TTC549 (cell line): Measurements from ENCODE around the gene FRS3.

Experiments used
- FAIRE-seq: peaks from 2 replicates; lab custom pipeline; 2012; peaks lifted over from hg19 to GRCh38; lab: Jason Lieb, UNC

The FRS3 gene

GRCh38 chr6:41741625-41742490, 37.8 kb downstream of the FRS3 start:
- FAIRE-seq, result no peak

DNA sequence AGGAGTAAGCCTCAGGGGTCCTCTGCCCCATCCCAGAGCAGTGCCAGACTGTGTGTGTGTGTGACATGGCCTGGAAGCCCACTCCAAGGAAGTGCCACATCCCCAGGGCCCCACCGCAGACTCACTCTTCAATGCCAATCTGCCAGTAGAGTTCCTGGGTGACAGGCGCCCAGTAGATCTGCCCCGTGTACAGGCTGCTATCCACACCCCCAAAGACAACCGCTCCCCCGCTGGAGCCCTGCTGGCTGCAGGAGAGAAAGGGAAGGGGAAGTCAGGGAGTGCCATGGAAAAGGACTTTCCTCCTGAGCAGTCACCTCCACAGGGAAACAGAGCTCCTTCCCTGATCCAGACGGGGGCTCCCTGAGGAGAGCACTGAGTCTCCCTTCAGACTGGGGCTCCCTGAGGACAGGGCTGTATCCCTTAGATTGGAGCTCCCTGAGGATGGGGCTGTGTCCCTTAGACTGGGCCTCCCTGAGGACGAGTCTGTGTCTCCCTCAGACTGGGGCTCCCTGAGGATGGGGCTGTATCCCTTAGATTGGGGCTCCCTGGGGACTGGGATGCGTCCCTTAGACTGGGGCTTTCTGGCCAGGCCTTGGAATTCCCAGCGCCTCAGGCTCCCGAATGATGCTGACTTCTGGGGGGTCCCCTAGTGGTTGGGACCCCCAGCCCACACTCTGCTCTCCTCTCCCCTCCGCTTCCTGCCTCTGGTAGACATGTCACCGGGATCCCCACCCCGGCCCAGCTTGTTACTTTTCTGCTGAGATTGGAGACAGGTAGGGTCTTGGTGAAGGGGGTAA, 39.1 kb downstream of the FRS3 start:
- FAIRE-seq, result no peak

- no peak for FAIRE-seq
Observed at GRCh38 chr6:41739041-41739440, 40.7 kb downstream of the FRS3 start.

DNA sequence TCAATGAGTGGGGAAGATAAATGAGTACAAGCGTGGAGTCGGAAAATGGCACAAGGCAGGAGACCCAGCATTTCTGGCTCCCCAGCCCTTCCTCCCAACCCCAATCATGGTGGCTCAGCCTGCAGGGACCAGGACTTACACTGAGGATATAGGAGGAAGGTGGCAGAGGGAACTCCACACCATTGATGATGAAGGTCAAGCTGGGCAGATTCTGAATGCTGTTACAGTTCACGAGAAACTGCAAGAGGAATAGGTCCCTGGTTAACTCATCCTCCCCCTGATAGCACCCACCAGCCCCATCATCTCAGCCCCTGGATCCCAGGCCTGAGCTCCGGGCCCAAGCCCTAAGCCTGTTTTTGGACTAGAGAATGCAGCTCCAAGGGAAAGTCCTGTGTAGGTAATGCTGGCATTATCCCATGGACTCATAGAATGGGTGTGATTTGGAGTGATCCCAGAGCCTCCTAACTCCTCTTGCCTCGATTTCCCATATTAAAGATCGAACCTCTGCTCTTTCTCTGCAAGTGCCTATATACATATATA, 42.0 kb downstream of the FRS3 start:
- FAIRE-seq, result no peak

DNA sequence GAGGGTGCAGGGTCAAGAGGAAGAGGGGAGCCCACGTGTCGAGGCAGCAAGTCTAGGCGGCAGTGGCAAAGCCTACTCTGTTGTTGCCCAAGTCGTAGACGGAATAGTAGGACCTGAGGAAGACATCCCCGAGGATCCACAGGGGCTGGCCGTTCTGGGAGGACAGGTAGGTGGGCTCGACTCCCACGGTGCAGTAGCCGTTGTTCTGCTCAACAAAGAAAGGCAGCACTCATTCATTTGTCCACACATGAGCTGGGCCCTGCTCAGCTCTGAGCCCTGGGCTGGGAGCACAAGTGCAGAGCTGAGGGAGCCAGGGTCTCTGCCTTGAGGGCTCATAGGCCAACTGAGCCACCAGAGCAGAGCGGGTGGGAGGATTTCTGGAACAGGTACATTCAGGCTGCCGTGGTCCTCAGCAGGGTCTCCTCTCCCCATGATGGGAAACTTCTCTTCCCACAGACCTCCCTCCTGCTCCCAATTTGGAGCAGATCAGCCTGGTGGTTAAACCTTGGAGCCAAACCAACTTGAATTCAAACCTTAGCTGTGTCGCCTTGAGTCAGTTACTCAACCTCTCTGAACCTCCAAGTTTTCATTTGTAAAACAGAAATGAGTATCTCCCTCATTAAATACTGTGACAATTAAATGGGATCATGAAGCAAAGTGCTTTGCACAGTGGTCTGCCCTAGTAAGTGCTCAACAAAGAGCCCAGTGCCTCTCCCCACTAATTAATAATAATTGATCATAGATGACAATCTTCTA, 42.7 kb downstream of the FRS3 start:
- FAIRE-seq, result no peak

- no peak for FAIRE-seq
Observed at GRCh38 chr6:41736186-41736733, 43.4 kb downstream of the FRS3 start.

DNA sequence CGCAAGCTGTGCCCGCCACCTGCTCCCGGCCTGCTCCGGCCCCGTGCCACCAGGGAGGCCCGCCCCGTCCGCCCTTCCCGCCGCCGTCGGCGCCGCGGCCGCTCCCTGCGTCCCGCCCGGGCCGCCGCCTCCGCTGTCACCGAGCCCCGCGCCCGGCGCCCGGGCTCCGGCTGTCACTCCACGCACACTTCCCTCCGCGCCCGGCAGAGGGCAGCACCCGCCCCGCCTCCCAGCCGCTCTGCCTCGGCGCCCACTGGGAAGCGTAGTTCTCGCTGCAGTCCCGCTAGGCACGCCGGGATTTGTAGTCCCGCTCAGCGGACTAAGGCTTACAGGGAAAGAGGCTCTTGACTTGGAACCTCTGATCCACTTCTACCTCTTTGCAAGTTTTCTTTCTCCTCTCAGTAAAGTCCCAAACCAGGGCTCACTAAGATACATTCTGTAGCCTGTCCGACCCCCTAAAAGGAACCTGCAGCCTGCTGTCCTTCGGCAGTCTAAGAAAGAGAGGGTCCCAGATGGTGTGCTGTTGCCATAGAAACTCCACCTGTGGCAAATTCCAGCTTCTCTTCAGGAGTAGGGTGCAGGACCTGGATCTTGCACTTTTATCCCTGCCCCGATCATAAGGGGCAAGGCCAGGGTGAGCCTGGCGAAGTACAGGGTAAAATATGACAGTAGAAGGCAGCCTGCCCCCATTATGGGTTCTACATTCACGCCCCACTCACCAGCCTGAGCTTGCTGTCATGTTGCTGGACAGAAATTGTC, 44.1 kb downstream of the FRS3 start, which contains the start of gene TFEB:
TFEB (minus strand) TSS at position 182 of the 759 bp plus-strand sequence. CDS start 44,395 bp downstream, outside the sequence.
- no peak for FAIRE-seq

DNA sequence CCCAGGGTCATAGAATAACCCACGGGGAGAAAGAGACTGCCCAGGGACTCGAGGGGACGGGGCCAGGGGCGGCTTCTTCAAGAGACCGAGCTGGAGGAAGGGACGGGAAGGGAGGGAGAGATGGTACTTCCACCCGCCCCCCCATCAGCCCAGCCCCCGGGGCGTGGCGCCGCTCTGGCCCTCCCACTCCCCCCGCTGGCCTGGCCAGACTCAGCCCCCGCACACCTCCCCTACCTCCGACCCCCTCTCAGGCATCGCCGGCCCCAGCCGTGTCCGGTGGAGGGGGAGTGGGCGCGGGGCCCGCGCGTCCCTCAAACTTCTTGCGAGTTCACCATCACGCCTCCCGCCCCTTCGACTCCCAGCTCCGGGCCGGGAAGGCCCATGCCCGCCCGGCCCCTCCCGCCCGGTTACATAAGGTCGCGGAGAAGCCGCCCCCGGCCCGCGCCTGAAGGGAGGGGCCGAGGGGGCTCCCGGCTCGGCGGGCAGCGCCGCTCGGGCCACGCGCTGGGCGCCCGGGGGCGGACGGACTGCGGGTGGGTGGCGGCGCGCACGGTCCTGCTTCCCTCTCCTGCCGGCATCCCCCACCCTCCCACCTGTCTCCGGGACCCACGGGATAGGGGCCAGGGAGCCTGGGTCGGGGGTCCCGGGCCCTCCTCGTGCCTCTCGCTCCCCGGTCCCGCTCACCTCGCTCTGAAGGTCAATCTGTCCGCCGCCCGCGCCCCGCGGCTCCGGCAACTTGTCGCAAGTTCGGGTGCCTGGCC, 44.9 kb downstream of the FRS3 start:
- FAIRE-seq, result no peak

DNA sequence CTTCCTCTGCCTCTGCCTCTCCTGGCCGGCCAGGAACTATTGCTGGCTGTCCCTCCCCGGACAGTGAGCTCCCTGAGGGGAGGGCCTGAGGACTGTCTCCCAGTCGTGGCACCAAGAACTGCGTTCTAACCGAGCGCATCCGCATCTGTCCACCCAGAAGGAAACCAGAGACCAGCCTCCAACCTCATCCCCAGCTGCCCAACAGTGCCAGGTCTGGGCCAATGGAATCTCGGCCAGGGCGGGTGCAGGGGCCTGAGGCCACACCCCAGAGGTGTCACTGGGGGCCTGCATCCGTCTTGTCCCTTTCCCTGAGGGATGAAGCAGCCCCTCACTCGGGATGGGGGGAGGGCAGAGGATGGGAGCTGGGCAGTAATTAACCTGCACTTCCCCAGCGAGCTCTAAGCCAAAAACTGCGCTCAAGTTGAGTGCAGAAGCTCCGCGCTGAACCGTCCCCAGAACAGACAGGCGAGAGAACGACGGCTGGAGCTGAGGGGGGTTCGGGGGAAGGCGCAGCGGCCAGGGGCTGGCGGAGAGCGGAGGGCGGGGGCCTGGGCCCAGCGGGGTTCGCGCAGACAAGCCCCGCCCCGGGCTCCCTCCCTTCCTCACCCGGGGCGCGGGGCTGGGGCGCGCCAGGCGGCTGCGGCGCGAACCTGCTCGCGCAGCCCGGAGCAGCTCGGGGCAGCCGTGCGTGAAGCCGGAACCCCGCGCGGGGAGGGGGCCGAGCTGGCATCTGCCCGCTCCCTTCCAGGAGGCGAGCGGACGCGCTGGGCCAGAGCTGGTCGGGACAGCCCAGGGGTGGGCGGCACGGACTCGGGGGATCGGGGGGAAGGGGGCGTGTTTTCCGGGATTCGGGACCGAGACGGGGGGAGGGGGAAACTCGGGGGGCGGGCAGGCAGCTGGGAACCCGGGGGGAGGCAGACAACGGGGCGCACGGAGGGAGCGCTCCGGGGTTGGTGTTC, 45.7 kb downstream of the FRS3 start:
- FAIRE-seq, result no peak

GRCh38 chr6:41733360-41733706, 46.4 kb downstream of the FRS3 start:
- no peak for FAIRE-seq

DNA sequence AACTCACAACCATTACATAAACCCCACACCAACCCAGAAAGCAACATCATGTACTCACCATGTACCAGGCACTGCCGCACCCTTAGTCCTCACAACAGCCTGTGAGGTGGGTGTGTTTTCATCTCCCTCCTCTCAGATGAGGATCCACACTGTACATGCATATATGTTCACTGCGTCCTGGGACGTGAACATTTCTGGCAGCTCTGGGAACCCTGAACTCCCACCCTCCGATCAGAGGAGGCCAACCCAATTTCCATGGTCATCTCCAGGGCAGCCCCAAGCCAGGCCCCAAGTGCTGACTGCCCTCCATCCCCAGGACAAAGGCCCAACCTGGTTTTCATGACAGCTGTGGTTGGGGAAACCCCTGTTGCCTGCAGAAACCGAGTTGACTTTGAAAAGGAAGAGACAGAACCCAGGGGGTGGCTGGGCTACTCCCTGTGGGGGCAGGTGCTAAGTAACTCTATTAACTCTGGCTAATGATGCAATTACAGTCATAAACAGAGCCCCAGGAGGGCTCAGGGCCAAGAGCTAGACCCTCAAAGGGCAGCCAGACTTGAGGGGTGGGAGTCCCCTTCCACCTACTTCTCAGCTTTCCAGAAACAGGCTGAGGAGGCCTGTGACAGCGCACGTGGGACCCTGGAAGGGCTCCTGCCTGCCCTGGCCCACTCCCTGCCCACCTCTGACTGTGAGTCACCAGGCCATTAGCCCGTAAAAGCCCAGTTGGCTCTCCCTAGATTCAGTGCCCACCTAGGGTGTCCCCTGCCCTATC, 46.9 kb downstream of the FRS3 start:
- FAIRE-seq, result no peak

GRCh38 chr6:41732149-41732548, 47.6 kb downstream of the FRS3 start:
- no peak for FAIRE-seq

DNA sequence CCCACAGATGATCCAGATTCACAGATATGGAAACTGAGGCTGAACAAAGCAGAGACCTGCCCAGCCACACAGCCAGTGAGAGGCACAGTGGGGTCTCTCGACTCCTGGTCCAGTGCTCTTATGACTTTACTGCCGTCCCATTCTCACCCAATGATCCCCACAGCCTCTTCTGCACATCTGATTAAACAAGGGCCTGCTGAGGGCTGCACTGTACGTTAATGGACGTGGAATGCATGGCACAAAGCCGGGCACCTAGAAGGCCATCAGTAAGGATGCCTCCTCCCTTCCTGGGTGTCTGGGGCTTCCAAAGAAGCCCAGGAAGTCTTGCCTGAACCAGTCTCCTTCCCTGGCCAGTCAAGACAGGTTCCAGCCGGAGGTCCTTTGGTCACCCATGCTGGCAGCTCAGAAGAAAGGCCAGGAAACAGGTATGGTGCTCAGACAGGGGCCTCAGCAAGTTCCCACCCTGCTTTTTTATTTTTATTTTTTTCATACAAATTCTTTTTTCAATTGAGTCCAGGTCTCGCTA, 48.1 kb downstream of the FRS3 start:
- no peak for FAIRE-seq

GRCh38 chr6:41730531-41731436, 48.9 kb downstream of the FRS3 start:
- FAIRE-seq, result no peak

- FAIRE-seq, result no peak
Observed at GRCh38 chr6:41729624-41730023, 50.1 kb downstream of the FRS3 start.

DNA sequence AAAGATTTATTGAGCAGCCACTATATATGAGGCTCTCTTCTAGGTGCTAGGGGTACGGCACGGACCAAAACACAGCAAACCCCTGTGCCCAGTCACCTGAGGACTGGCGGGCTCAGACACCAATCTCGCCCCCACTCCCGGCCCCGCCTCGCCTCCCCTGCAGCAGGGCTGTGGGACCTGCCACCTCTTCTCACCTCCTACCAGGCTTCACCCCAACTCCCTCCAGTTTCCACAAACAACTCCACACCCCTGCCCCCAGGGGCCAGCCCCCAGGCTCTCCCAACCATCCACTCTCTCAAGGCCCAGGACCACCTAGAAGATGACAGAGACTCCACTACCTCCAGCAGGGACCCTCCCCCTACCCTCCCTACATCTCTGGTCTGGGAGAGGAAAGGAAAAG, 50.7 kb downstream of the FRS3 start:
- no peak for FAIRE-seq
